GM12878 (cell line): ENCODE data around the gene GRN. TPM values are rescaled to one million over a fixed set of nuclear protein-coding genes. Genes with fewer than 3 reads are reported as not detected.

Experiments used
- ATF7 ChIP-seq: fragments of 450-650 bp; IDR thresholded peaks from 2 replicates; pipeline ENCODE4 v1.6.1; 2016; ENCODE audit warnings: low read depth, mild to moderate bottlenecking
- BACH1 ChIP-seq: fragments of 450-650 bp; IDR thresholded peaks from 2 replicates; pipeline ENCODE4 v1.6.1; 2017; ENCODE audit warnings: mild to moderate bottlenecking, borderline replicate concordance
- CEBPB ChIP-seq, 2 experiments: fragments of 150-350 bp in 1 of 2; IDR thresholded peaks; 2 replicates each; pipeline ENCODE4 v1.6.1; 2012 to 2014; ENCODE audit warnings: low read depth in 2 of 2, low read length in 2 of 2, borderline replicate concordance in 1 of 2, inconsistent platforms in 1 of 2
- EED ChIP-seq: sonication (generic); IDR thresholded peaks from 2 replicates; pipeline ENCODE4 v1.6.1; 2016; ENCODE audit warnings: antibody characterized with exemption, low read depth
- LARP7 ChIP-seq: fragments of 450-650 bp; IDR thresholded peaks from 2 replicates; pipeline ENCODE4 v1.6.1; 2017; ENCODE audit warnings: mild to moderate bottlenecking
- NFIC ChIP-seq: IDR thresholded peaks from 2 replicates; pipeline ENCODE4 v1.6.1; 2012; ENCODE audit warnings: low read depth, mild to moderate bottlenecking, inconsistent platforms, low read length, moderate library complexity
- NFYB ChIP-seq: IDR thresholded peaks from 2 replicates; pipeline ENCODE4 v1.6.1; 2011; ENCODE audit warnings: low read depth, mild to moderate bottlenecking, low read length, improper control_type of control experiment, moderate library complexity; ENCODE audit not compliant: insufficient read depth
- PAX5 ChIP-seq: IDR thresholded peaks from 2 replicates; pipeline ENCODE4 v1.6.1; 2011; ENCODE audit warnings: low read depth, low read length, borderline replicate concordance
- PML ChIP-seq: IDR thresholded peaks from 2 replicates; pipeline ENCODE4 v1.6.1; 2012; ENCODE audit warnings: low read length, inconsistent platforms
- POLR2AphosphoS2 ChIP-seq: IDR thresholded peaks from 2 replicates; pipeline ENCODE4 v1.6.1; 2011; ENCODE audit warnings: low read depth, mild to moderate bottlenecking, low read length, improper control_type of control experiment, moderate library complexity
- SPI1 ChIP-seq: IDR thresholded peaks from 2 replicates; pipeline ENCODE4 v1.6.1; 2011; ENCODE audit warnings: low read depth, mild to moderate bottlenecking, low read length, moderate library complexity, borderline replicate concordance; ENCODE audit not compliant: insufficient read depth
- STAT3 ChIP-seq: IDR thresholded peaks from 2 replicates; pipeline ENCODE4 v1.6.1; 2011; ENCODE audit warnings: low read depth, low read length, improper control_type of control experiment
- polyA plus RNA-seq, 11 experiments: library from polyadenylated mRNA; depleted of rRNA in 4 of 11; unstranded in 6 of 11; stranded (reverse) in 5 of 11; fragments of >200 nt; fragmentation: Nextera tagmentation in 4 of 11; fragmentation: Illumina TruSeq in 1 of 11; extraction: Ambion mirVana in 4 of 11; extraction: Trizol in 1 of 11; gene quantifications; 1 replicate in 1 of 11; 2 replicates in 10 of 11; pipeline versions ENCODE4 v1.2.1 to v1.2.3, GENCODE V29; 2011 to 2016; ENCODE audit warnings: inconsistent platforms in 2 of 11, missing spikeins in 2 of 11, low read depth in 1 of 11
- total RNA-seq, 4 experiments: library from RNA; depleted of rRNA in 3 of 4; stranded (reverse); fragments of >200 nt in 3 of 4; fragmentation: Illumina TruSeq in 1 of 4; extraction: Trizol in 1 of 4; gene quantifications; 2 replicates each; pipeline versions ENCODE4 v1.2.1 to v1.2.3, GENCODE V29; 2013 to 2021
- TF ChIP-seq, protein P1 (sequence below): IDR thresholded peaks from 2 replicates; pipeline ENCODE4 v1.6.1; 2012; ENCODE audit warnings: improper control_type of control experiment, low read depth, low read length; ENCODE audit not compliant: insufficient replicate concordance
- TF ChIP-seq, protein P2 (sequence below): IDR thresholded peaks from 2 replicates; pipeline ENCODE4 v1.6.1; 2012; ENCODE audit warnings: low read depth, low read length, improper control_type of control experiment
- TF ChIP-seq, protein P3 (sequence below): fragments of 150-350 bp; IDR thresholded peaks from 2 replicates; pipeline ENCODE4 v1.6.1; 2016; ENCODE audit warnings: low read depth, low read length
- TF ChIP-seq, protein P4 (sequence below): fragments of 450-650 bp; IDR thresholded peaks from 2 replicates; pipeline ENCODE4 v1.6.1; 2017; ENCODE audit warnings: mild to moderate bottlenecking, moderate library complexity

GRN gene
- total and polyA plus RNA-seq, 10 of the 15 experiments (the other 5 are each of a cell fraction or from before 2014, with no cell fraction given), result 22.3 to 389 (median 139) TPM

DNA sequence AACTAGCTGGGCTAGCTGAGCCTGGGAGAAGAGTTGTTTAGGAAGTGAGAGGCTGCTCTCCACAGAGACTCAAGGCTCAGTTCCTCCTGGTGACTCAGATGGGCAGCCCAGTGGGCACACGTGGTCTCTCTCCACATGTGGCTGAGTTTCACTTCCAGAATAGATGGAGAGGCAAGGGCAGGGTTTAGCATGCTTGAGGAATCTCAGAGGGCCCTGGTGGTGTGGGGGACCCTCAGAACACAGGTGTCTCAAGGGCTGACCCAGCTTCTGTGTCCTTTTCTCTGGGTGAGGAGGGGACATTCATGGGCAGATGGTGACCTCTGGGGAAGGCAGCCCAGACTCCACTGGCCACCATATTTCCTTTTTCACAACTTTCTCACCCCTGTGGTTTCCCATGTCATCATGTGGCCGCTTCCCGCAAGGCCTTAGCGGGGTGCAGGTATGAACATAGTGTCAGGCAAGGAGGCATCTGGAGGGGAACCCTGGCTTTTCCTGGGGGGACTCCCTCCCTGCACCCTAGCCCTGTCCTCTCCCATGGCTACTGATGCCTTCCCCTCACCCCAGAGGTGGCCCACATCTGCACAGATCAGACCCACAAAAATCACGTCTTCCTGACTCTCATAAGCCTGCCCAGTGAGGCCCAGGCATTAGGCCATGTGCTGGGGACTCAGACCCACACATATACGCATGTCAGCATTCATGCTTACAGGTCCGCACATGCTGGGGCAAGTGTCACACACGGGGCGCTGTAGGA lies 3.3 kb downstream of the GRN start (continued):
- TF ChIP-seq, protein P1, sequence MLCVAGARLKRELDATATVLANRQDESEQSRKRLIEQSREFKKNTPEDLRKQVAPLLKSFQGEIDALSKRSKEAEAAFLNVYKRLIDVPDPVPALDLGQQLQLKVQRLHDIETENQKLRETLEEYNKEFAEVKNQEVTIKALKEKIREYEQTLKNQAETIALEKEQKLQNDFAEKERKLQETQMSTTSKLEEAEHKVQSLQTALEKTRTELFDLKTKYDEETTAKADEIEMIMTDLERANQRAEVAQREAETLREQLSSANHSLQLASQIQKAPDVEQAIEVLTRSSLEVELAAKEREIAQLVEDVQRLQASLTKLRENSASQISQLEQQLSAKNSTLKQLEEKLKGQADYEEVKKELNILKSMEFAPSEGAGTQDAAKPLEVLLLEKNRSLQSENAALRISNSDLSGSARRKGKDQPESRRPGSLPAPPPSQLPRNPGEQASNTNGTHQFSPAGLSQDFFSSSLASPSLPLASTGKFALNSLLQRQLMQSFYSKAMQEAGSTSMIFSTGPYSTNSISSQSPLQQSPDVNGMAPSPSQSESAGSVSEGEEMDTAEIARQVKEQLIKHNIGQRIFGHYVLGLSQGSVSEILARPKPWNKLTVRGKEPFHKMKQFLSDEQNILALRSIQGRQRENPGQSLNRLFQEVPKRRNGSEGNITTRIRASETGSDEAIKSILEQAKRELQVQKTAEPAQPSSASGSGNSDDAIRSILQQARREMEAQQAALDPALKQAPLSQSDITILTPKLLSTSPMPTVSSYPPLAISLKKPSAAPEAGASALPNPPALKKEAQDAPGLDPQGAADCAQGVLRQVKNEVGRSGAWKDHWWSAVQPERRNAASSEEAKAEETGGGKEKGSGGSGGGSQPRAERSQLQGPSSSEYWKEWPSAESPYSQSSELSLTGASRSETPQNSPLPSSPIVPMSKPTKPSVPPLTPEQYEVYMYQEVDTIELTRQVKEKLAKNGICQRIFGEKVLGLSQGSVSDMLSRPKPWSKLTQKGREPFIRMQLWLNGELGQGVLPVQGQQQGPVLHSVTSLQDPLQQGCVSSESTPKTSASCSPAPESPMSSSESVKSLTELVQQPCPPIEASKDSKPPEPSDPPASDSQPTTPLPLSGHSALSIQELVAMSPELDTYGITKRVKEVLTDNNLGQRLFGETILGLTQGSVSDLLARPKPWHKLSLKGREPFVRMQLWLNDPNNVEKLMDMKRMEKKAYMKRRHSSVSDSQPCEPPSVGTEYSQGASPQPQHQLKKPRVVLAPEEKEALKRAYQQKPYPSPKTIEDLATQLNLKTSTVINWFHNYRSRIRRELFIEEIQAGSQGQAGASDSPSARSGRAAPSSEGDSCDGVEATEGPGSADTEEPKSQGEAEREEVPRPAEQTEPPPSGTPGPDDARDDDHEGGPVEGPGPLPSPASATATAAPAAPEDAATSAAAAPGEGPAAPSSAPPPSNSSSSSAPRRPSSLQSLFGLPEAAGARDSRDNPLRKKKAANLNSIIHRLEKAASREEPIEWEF, result peak; percentile 48
- no peak for TF ChIP-seq LARP7
- TF ChIP-seq BACH1, result peak; percentile 87; the same call in 1 of the 2 replicates
- TF ChIP-seq, protein P2, sequence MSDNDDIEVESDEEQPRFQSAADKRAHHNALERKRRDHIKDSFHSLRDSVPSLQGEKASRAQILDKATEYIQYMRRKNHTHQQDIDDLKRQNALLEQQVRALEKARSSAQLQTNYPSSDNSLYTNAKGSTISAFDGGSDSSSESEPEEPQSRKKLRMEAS, result peak; percentile 91; the same call in 1 of the 2 replicates
- TF ChIP-seq, protein P3, sequence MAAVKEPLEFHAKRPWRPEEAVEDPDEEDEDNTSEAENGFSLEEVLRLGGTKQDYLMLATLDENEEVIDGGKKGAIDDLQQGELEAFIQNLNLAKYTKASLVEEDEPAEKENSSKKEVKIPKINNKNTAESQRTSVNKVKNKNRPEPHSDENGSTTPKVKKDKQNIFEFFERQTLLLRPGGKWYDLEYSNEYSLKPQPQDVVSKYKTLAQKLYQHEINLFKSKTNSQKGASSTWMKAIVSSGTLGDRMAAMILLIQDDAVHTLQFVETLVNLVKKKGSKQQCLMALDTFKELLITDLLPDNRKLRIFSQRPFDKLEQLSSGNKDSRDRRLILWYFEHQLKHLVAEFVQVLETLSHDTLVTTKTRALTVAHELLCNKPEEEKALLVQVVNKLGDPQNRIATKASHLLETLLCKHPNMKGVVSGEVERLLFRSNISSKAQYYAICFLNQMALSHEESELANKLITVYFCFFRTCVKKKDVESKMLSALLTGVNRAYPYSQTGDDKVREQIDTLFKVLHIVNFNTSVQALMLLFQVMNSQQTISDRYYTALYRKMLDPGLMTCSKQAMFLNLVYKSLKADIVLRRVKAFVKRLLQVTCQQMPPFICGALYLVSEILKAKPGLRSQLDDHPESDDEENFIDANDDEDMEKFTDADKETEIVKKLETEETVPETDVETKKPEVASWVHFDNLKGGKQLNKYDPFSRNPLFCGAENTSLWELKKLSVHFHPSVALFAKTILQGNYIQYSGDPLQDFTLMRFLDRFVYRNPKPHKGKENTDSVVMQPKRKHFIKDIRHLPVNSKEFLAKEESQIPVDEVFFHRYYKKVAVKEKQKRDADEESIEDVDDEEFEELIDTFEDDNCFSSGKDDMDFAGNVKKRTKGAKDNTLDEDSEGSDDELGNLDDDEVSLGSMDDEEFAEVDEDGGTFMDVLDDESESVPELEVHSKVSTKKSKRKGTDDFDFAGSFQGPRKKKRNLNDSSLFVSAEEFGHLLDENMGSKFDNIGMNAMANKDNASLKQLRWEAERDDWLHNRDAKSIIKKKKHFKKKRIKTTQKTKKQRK, result no peak
- no peak for TF ChIP-seq CEBPB (IDR thresholded peaks at IDR 0.05; ENCODE audit: borderline replicate concordance in 1 of 2, low read depth in 2 of 2, low read length in 2 of 2)
- TF ChIP-seq STAT3, result no peak
- TF ChIP-seq NFYB, result no peak
- TF ChIP-seq, protein P4, sequence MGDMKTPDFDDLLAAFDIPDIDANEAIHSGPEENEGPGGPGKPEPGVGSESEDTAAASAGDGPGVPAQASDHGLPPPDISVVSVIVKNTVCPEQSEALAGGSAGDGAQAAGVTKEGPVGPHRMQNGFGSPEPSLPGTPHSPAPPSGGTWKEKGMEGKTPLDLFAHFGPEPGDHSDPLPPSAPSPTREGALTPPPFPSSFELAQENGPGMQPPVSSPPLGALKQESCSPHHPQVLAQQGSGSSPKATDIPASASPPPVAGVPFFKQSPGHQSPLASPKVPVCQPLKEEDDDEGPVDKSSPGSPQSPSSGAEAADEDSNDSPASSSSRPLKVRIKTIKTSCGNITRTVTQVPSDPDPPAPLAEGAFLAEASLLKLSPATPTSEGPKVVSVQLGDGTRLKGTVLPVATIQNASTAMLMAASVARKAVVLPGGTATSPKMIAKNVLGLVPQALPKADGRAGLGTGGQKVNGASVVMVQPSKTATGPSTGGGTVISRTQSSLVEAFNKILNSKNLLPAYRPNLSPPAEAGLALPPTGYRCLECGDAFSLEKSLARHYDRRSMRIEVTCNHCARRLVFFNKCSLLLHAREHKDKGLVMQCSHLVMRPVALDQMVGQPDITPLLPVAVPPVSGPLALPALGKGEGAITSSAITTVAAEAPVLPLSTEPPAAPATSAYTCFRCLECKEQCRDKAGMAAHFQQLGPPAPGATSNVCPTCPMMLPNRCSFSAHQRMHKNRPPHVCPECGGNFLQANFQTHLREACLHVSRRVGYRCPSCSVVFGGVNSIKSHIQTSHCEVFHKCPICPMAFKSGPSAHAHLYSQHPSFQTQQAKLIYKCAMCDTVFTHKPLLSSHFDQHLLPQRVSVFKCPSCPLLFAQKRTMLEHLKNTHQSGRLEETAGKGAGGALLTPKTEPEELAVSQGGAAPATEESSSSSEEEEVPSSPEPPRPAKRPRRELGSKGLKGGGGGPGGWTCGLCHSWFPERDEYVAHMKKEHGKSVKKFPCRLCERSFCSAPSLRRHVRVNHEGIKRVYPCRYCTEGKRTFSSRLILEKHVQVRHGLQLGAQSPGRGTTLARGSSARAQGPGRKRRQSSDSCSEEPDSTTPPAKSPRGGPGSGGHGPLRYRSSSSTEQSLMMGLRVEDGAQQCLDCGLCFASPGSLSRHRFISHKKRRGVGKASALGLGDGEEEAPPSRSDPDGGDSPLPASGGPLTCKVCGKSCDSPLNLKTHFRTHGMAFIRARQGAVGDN, result peak; percentile 30; the same call in 1 of the 2 replicates
- TF ChIP-seq PML, result 0 out of 2 replicates have a peak, but pooled peaks have one; percentile 70
- no peak for TF ChIP-seq POLR2AphosphoS2
- peak; percentile 59; the same call in 1 of the 2 replicates for TF ChIP-seq ATF7
- TF ChIP-seq PAX5, result peak; percentile 93
- TF ChIP-seq NFIC, result peak; percentile 91; the same call in 1 of the 2 replicates
- peak; percentile 98 for TF ChIP-seq SPI1
- TF ChIP-seq EED, result peak; percentile 96
